CD4-positive, CD25-positive, alpha-beta regulatory T cell (primary cell): ENCODE measurements around the gene EFHC1. TPM values are rescaled to one million over a fixed set of nuclear protein-coding genes. Genes with fewer than 3 reads are reported as not detected.

Experiments used
- ATAC-seq, 2 donors: fragments of 150-1000 bp; cut with Tn5 transposase; one replicate each; pipeline ENCODE4 v1.10.0; 2021; ENCODE audit warnings: low read depth in 2 of 2, moderate number of reproducible peaks in 2 of 2, moderate library complexity in 1 of 2
- DNase-seq, 3 donors: peaks; one replicate each; pipeline versions ENCODE4 v3.0.0 to v3.0.0-alpha.2; 2012 to 2022; ENCODE audit warnings: mixed read lengths in 1 of 3
- H3K27ac ChIP-seq: one replicate; pipeline ENCODE4 v1.7.0; 2013; ENCODE audit warnings: mild to moderate bottlenecking, low read length; ENCODE audit not compliant: insufficient read depth, poor library complexity, severe bottlenecking
- H3K27me3 ChIP-seq: one replicate; pipeline ENCODE4 v1.7.0; 2013; ENCODE audit warnings: low read length; ENCODE audit not compliant: control insufficient read depth, insufficient read depth
- H3K36me3 ChIP-seq: one replicate; pipeline ENCODE4 v1.7.0; 2013; ENCODE audit warnings: mild to moderate bottlenecking, low read length, moderate library complexity; ENCODE audit not compliant: control insufficient read depth, insufficient read depth
- H3K4me1 ChIP-seq: 2 replicates; pipeline ENCODE4 v1.7.0; 2013; ENCODE audit warnings: mild to moderate bottlenecking, low read length; ENCODE audit not compliant: insufficient read depth, control insufficient read depth, poor library complexity, severe bottlenecking
- H3K4me3 ChIP-seq: one replicate; pipeline ENCODE4 v1.7.0; 2013; ENCODE audit warnings: low read depth, mild to moderate bottlenecking, low read length, moderate library complexity
- H3K9me3 ChIP-seq, 2 experiments: 1 replicate in 1 of 2; 2 replicates in 1 of 2; pipeline ENCODE4 v1.7.0; 2013; ENCODE audit warnings: low read length in 2 of 2, mild to moderate bottlenecking in 1 of 2, moderate library complexity in 1 of 2; ENCODE audit not compliant: control insufficient read depth in 2 of 2
- H3K27ac Mint-ChIP-seq, 3 donors: one replicate each; pipeline ENCODE4 v1.8.0; 2020 to 2022; ENCODE audit warnings: mild to moderate bottlenecking in 3 of 3, mixed read lengths in 3 of 3, moderate library complexity in 2 of 3
- H3K27me3 Mint-ChIP-seq: one replicate; pipeline ENCODE4 v1.8.0; 2022; ENCODE audit warnings: mild to moderate bottlenecking, mixed read lengths
- H3K36me3 Mint-ChIP-seq: one replicate; pipeline ENCODE4 v1.8.0; 2020; ENCODE audit warnings: mixed read lengths
- H3K4me1 Mint-ChIP-seq, 4 donors: one replicate each; pipeline ENCODE4 v1.8.0; 2020 to 2022; ENCODE audit warnings: mixed read lengths in 4 of 4, mild to moderate bottlenecking in 1 of 4
- H3K4me3 Mint-ChIP-seq, 4 donors: one replicate each; pipeline ENCODE4 v1.8.0; 2020 to 2022; ENCODE audit warnings: mild to moderate bottlenecking in 4 of 4, mixed read lengths in 4 of 4, moderate library complexity in 3 of 4
- H3K9me3 Mint-ChIP-seq, 7 donors: one replicate each; pipeline ENCODE4 v1.8.0; 2020 to 2022; ENCODE audit warnings: mixed read lengths in 7 of 7, mild to moderate bottlenecking in 3 of 7, moderate library complexity in 2 of 7
- polyA plus RNA-seq, 4 donors: library from polyadenylated mRNA; unstranded; fragments of 300-500 nt; fragmentation: Illumina TruSeq; gene quantifications; one replicate each; pipeline ENCODE4 v1.2.3, GENCODE V29; 2021
- total RNA-seq: library from RNA; stranded (reverse); gene quantifications from one replicate; pipeline ENCODE4 v1.2.3, GENCODE V29; 2022

Gene EFHC1
- total and polyA plus RNA-seq, 5 donors from 2014 or later = 0.32 to 4.4 (median 2.1) TPM; not detected in 1

DNA sequence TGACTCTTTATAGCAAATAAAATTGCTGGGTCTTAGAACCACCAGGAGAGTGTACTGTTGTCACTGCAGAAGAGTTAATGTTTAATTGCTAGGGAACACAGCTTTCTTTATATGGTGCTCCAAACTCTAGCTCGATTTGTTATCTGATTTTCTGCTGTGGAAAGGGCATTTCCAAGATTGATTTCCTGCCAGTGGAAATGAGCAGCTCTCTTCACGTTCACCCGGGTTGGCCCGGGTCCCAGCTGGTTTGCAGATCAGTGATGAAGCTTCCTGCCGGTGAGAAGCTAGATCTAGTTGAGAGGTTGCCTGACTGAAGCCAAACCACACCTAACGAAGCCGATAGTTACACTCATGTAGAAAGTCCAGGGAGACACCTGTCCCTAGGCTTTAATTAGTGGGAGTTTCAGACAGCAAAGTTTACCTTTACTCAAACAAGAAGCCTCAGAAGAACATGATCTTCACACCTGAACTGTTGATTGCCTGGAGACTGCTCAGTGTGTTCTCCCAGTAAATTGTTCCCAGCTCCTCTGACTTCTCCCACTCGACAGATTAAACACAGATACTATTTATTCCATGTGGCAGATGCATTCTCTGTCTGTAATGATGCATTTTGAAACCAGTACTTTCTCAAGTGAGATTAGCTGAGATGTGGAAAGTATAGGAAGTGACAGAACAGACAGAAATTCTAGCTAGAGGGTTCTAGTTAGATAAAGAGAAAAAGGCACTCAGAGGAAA lies 30.3 kb upstream of the EFHC1 start:
- H3K36me3 ChIP-seq = no peaks in the 10 kb centered on the region
- H3K9me3 ChIP-seq = no peaks in the 10 kb centered on the region
- peak overlapping the region; percentile 87 for H3K27ac ChIP-seq
- H3K27me3 ChIP-seq = no peaks in the 10 kb centered on the region
- Mint-ChIP-seq H3K27me3 (no peaks in the 10 kb centered on the region), H3K4me1 (peaks cover 33 to 91% (median 76%) of the 10 kb centered on the region in 4 donors), H3K4me3 (peak overlapping the region; percentile 76 to 97 (median 84)), H3K27ac (peak overlapping the region; percentile 93 to 98 (median 96)), H3K9me3 (peaks cover 0 to 2% (median 0%) of the 10 kb centered on the region in 7 donors), H3K36me3 (no peaks in the 10 kb centered on the region)
- peak overlapping the region; percentile 81 for H3K4me3 ChIP-seq
- ATAC-seq = peak; percentile 49 to 52
- peak; percentile 29 to 82 (median 55) for DNase-seq
- H3K4me1 ChIP-seq = peaks cover 64% of the 10 kb centered on the region

DNA sequence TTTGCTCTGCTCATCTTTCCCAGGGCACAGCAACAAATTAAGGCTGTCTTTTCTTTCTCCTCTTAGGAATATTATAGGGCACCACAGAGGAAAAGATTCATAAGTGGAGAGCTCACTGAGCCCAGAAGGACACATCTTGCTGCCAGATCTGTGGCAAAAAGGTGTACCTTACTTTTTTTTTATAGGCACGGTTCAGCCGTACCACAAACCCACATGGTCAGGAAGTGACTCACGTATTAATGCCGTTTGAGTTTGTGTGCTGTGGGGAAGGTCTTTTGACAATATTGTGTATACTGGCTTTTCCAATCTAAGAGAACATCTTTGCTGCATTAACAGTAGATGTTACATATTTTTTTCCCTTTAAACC lies 29.8 kb upstream of the EFHC1 start:
- H3K4me1 ChIP-seq = peaks cover 66% of the 10 kb centered on the region
- H3K36me3 ChIP-seq = no peaks in the 10 kb centered on the region
- peak overlapping the region; percentile 76 to 97 (median 84) for H3K4me3 Mint-ChIP-seq
- DNase-seq = peak; percentile 65 to 88 (median 82)
- H3K27ac Mint-ChIP-seq = peak overlapping the region; percentile 93 to 98 (median 96)
- ATAC-seq = peak; percentile 79 to 84
- H3K9me3 Mint-ChIP-seq = no peaks in the 10 kb centered on the region
- H3K36me3 Mint-ChIP-seq = no peaks in the 10 kb centered on the region
- no peaks in the 10 kb centered on the region for H3K9me3 ChIP-seq
- peak overlapping the region; percentile 87 for H3K27ac ChIP-seq
- peak overlapping the region; percentile 81 for H3K4me3 ChIP-seq
- no peaks in the 10 kb centered on the region for H3K27me3 Mint-ChIP-seq
- peaks cover 28 to 89% (median 72%) of the 10 kb centered on the region in 4 donors for H3K4me1 Mint-ChIP-seq
- H3K27me3 ChIP-seq = no peaks in the 10 kb centered on the region

DNA sequence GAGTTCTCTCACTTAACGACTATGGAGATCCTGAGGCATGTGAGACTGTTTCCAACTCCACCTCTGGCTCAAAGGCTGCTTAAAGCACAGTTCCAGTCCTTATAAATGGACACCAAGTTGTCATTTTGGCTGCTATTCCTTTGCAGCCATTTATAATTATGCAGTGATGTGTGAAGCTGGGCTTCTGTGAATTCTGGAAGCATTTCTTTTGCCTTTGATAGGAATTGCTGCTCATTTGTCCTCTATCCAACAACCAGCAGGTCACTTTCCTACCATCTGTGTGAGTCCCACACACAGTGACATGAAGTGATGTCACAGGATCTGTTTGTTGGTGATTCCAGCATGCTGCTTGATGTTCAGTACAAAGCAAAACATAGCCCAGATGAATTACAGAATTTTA lies 28.5 kb upstream of the EFHC1 start:
- Mint-ChIP-seq H3K4me3 (peak overlapping the region in 3 of 4 donors; percentile 7 to 80 (median 20)), H3K36me3 (no peaks in the 10 kb centered on the region), H3K27me3 (no peaks in the 10 kb centered on the region), H3K27ac (peak overlapping the region; percentile 85 to 98 (median 93)), H3K9me3 (no peaks in the 10 kb centered on the region), H3K4me1 (peaks cover 30 to 89% (median 74%) of the 10 kb centered on the region in 4 donors)
- Histone ChIP-seq H3K27ac (peak overlapping the region; percentile 87), H3K4me3 (peak overlapping the region; percentile 81), H3K4me1 (peaks cover 77% of the 10 kb centered on the region), H3K27me3 (no peaks in the 10 kb centered on the region), H3K36me3 (no peaks in the 10 kb centered on the region), H3K9me3 (no peaks in the 10 kb centered on the region)
- ATAC-seq (no peak), DNase-seq (no peak)

DNA sequence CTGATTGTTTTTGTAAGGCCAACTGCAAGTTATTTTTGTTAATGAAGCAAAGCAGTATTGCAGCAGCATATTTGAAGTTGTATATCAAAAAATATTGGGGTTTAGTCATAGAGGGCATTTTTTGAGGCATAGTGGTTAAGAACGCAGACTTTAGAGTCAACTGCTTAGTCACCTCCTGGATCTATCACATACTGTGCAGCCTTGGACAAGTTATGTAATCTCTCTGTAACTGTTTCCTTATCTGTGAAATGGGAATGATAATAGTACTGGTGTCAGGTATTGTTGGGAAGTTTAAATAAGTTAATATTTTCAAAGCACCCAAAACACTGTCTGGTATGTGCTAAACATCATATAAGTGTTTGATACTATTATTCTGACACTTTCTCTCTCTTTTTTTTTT lies 27.2 kb upstream of the EFHC1 start:
- ATAC-seq (peak; percentile 46 to 52), DNase-seq (peak in 1 of 3 donors; percentile 42)
- Mint-ChIP-seq H3K27me3 (peaks cover 5% of the 10 kb centered on the region), H3K4me3 (peak overlapping the region in 3 of 4 donors; percentile 36 to 69 (median 53)), H3K36me3 (no peaks in the 10 kb centered on the region), H3K4me1 (peaks cover 43 to 97% (median 84%) of the 10 kb centered on the region in 4 donors), H3K27ac (peak overlapping the region; percentile 93 to 95 (median 94)), H3K9me3 (peaks cover 0 to 2% (median 0%) of the 10 kb centered on the region in 7 donors)
- peak overlapping the region; percentile 87 for H3K27ac ChIP-seq
- no peaks in the 10 kb centered on the region for H3K9me3 ChIP-seq
- H3K36me3 ChIP-seq = no peaks in the 10 kb centered on the region
- H3K27me3 ChIP-seq = no peaks in the 10 kb centered on the region
- H3K4me3 ChIP-seq = no peak overlapping the region
- H3K4me1 ChIP-seq = peaks cover 91% of the 10 kb centered on the region

DNA sequence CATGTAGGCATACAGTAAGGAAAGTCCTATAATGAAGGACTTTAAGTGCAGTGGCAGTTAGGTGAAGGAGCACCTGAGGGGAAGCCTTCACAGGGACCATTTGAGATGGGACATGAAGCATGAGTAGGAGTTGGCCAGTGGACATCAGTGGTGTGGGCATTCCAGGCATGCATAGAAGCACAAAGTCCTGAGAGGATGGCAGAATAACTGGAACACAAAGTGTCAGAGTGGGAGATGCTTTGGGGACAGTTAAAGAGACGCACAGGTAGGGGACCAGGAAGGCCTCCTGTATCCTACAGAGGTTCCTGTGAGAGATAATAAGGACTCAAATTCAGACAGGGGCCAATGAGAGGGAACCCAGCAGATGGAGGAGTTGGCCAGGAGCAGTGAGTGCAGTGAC lies 26.4 kb upstream of the EFHC1 start:
- Histone ChIP-seq H3K27ac (peak overlapping the region; percentile 87), H3K27me3 (no peaks in the 10 kb centered on the region), H3K9me3 (no peaks in the 10 kb centered on the region), H3K4me3 (peak overlapping the region; percentile 79), H3K4me1 (peaks cover 92% of the 10 kb centered on the region), H3K36me3 (no peaks in the 10 kb centered on the region)
- H3K36me3 Mint-ChIP-seq = no peaks in the 10 kb centered on the region
- peak overlapping the region; percentile 93 to 95 (median 94) for H3K27ac Mint-ChIP-seq
- H3K27me3 Mint-ChIP-seq = peaks cover 5% of the 10 kb centered on the region
- peak in 1 of 3 donors; percentile 20 for DNase-seq
- H3K9me3 Mint-ChIP-seq = peaks cover 0 to 2% (median 0%) of the 10 kb centered on the region in 7 donors
- peak overlapping the region; percentile 68 to 88 (median 80) for H3K4me3 Mint-ChIP-seq
- ATAC-seq = no peak
- peaks cover 43 to 98% (median 82%) of the 10 kb centered on the region in 4 donors for H3K4me1 Mint-ChIP-seq

DNA sequence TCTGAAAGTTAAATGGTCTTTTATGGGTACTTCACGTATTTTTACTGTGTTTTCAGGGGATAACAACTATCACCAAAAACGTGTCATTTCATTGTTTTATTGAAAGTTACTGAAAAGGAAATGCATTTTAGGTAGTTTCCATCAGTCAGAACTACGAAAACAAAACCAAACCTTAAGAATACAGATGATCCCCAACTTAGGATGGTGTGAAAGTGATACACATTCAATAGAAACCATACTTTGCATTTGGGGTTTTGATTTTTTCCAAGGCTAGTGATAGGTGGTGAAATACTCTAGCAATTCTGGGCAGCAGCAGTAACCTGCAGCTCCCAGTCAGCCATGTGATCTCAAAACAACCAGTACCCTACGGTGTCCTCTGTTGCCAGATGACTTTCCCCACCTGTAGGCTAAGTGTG lies 25.9 kb upstream of the EFHC1 start:
- Mint-ChIP-seq H3K27ac (peak overlapping the region; percentile 93 to 95 (median 94)), H3K36me3 (no peaks in the 10 kb centered on the region), H3K9me3 (peaks cover 0 to 2% (median 0%) of the 10 kb centered on the region in 7 donors), H3K4me1 (peaks cover 47 to 98% (median 81%) of the 10 kb centered on the region in 4 donors), H3K27me3 (peaks cover 5% of the 10 kb centered on the region), H3K4me3 (peak overlapping the region; percentile 68 to 88 (median 80))
- Histone ChIP-seq H3K36me3 (no peaks in the 10 kb centered on the region), H3K4me3 (peak overlapping the region; percentile 79), H3K4me1 (peaks cover 92% of the 10 kb centered on the region), H3K27me3 (no peaks in the 10 kb centered on the region), H3K27ac (peak overlapping the region; percentile 87), H3K9me3 (no peaks in the 10 kb centered on the region)
- peak in 2 of 3 donors; percentile 46 to 52 for DNase-seq
- ATAC-seq = peak; percentile 28 to 30

DNA sequence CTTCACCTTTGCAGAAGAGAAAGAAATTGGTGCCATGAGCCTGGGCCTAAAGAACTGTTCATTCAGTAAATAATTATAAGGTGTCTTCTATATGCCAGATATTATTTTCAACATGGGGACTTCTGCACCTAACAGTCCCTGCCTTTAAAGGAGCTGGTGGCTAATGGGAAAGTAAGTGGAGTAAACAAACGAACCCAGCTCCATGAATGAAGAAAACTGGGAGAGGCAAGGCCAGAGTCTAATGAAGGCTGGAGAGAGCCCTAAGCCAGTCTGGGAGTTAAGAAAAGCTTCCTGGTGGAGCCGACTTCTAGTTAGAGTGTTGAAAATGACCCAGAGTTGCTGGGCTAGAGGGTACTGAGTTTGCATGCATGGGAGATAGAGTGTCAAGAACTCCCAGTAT lies 24.2 kb upstream of the EFHC1 start:
- peaks cover 89% of the 10 kb centered on the region for H3K4me1 ChIP-seq
- H3K4me3 Mint-ChIP-seq = peak overlapping the region in 3 of 4 donors; percentile 41 to 82 (median 55)

More for the DNA sequence above, 24.2 kb upstream of the EFHC1 start:
- Mint-ChIP-seq H3K27me3 (peaks cover 5% of the 10 kb centered on the region), H3K9me3 (peaks cover 0 to 2% (median 0%) of the 10 kb centered on the region in 7 donors), H3K4me1 (peaks cover 37 to 98% (median 80%) of the 10 kb centered on the region in 4 donors), H3K27ac (peak overlapping the region; percentile 89 to 93 (median 93)), H3K36me3 (no peaks in the 10 kb centered on the region)
- Histone ChIP-seq H3K9me3 (no peaks in the 10 kb centered on the region), H3K36me3 (no peaks in the 10 kb centered on the region), H3K27me3 (no peaks in the 10 kb centered on the region), H3K27ac (peak overlapping the region; percentile 87), H3K4me3 (peak overlapping the region; percentile 3)
- DNase-seq = no peak
- ATAC-seq = no peak
